Upper lobe of left lung (tissue), 6 donors: ENCODE results near the gene ARSD. TPM values are rescaled to one million over a fixed set of nuclear protein-coding genes. Genes with fewer than 3 reads are reported as not detected.

Source experiments
- ATAC-seq, 2 donors: fragments of 200-7000 bp; cut with Tn5 transposase; one replicate each; pipeline ENCODE4 v1.9.1; 2022; ENCODE audit warnings: mild to moderate bottlenecking in 2 of 2, moderate library complexity in 2 of 2; ENCODE audit not compliant: low FRiP score in 2 of 2
- DNase-seq, 2 donors: peaks; one replicate each; pipeline ENCODE4 v3.0.0-alpha.2; 2019 to 2020
- H3K27ac ChIP-seq, 4 donors: fragments of 200-600 bp; sonication (generic); one replicate each; pipeline ENCODE4 v1.5.1; 2016 to 2019
- H3K27me3 ChIP-seq, 4 donors: fragments of 200-600 bp; sonication (generic); one replicate each; pipeline ENCODE4 v1.5.1; 2017 to 2019
- H3K36me3 ChIP-seq, 4 donors: fragments of 200-600 bp; sonication (generic); one replicate each; pipeline ENCODE4 v1.5.1; 2016 to 2019
- H3K4me1 ChIP-seq, 4 donors: fragments of 200-600 bp; sonication (generic); one replicate each; pipeline ENCODE4 v1.5.1; 2018 to 2019
- H3K4me3 ChIP-seq, 4 donors: fragments of 200-600 bp; sonication (generic); one replicate each; pipeline ENCODE4 v1.5.1; 2017 to 2019; ENCODE audit warnings: mild to moderate bottlenecking in 2 of 4, moderate library complexity in 1 of 4
- H3K9me3 ChIP-seq, 4 donors: fragments of 200-600 bp; sonication (generic); one replicate each; pipeline ENCODE4 v1.5.1; 2018 to 2019
- CTCF ChIP-seq, 6 experiments: fragments of 450-650 bp in 4 of 6; fragments of 200-600 bp in 2 of 6; sonication (generic) in 2 of 6; IDR thresholded peaks; one replicate each; pipeline ENCODE4 v1.5.1; 2016 to 2019; ENCODE audit warnings: antibody characterized with exemption in 6 of 6
- EP300 ChIP-seq, 4 donors: sonication (generic); formaldehyde crosslinking; IDR thresholded peaks; one replicate each; pipeline ENCODE4 v1.5.1; 2017; ENCODE audit warnings: antibody characterized with exemption in 4 of 4, control low read depth in 2 of 4
- POLR2A ChIP-seq, 4 donors: fragments of 450-650 bp; IDR thresholded peaks; one replicate each; pipeline ENCODE4 v1.5.1; 2016 to 2017; ENCODE audit warnings: antibody characterized with exemption in 4 of 4, mild to moderate bottlenecking in 2 of 4
- POLR2AphosphoS5 ChIP-seq, 2 donors: sonication (generic); formaldehyde crosslinking; IDR thresholded peaks; one replicate each; pipeline ENCODE4 v1.5.1; 2017; ENCODE audit warnings: antibody characterized with exemption in 2 of 2
- WGBS, 2 donors: methylation state at CpG; one replicate each; pipeline ENCODE4 v1.1.5; 2017 to 2018; 5-methylcytosine and 5-hydroxymethylcytosine counted together
- total RNA-seq, 6 donors: library from RNA; depleted of rRNA in 4 of 6; stranded (reverse); fragments of >200 nt in 4 of 6; gene quantifications; one replicate each; pipeline versions ENCODE4 v1.1.0 to v1.2.1, GENCODE V29; 2016 to 2021
- donor health status: DM: no; HTN: no; CAD: no; lungs with moderate emphysema.
- donor health status: DM: no; HTN: yes; CAD: no; lungs with severe emphysema.

The ARSD gene
- total RNA-seq, 6 donors from 2014 or later, result 27.1 to 67.7 (median 32.3) TPM

DNA sequence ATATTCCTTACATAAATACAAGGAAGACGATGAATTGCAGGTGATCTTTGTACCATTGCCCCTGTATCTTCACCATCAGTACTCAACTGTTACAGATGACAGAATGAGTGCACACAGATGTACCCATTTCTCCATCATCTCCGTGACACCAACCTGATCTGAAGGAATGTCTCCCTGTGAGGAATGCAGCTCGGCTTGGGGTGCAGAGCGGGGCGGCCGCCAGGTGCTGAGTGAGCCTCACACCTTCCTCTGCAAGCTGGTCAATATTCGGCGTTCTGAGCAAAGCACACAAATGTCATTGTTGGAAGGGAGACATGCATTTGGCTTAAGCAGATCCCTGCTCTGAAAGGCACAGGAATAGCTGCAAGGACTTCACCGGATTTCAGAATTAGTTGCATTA, 7.4 kb downstream of the ARSD start:
- DNase-seq, result peak in 1 of 2 donors; percentile 45
- no peak for ATAC-seq
- no peaks in the 10 kb centered on the region for H3K4me1 ChIP-seq
- no peaks in the 10 kb centered on the region for H3K9me3 ChIP-seq
- H3K27me3 ChIP-seq, result no peaks in the 10 kb centered on the region
- peaks cover 0 to 59% (median 21%) of the 10 kb centered on the region in 4 donors for H3K36me3 ChIP-seq
- 93 to 99% methylated on average over 9 of the region's 9 CpGs for WGBS, 2 donors
- no peak overlapping the region for H3K27ac ChIP-seq
- no peak overlapping the region for H3K4me3 ChIP-seq
- TF ChIP-seq POLR2A (IDR thresholded peaks at IDR 0.05) (no peak), EP300 (IDR thresholded peaks at IDR 0.05) (no peak), CTCF (IDR thresholded peaks at IDR 0.05) (no peak), POLR2AphosphoS5 (IDR thresholded peaks at IDR 0.05) (no peak)

GRCh38 chrX:2921193-2921592, 7.9 kb downstream of the ARSD start:
- no peak for ATAC-seq
- peaks cover 0 to 62% (median 21%) of the 10 kb centered on the region in 4 donors for H3K36me3 ChIP-seq
- TF ChIP-seq POLR2AphosphoS5 (IDR thresholded peaks at IDR 0.05) (no peak), EP300 (IDR thresholded peaks at IDR 0.05) (no peak), POLR2A (IDR thresholded peaks at IDR 0.05) (no peak), CTCF (IDR thresholded peaks at IDR 0.05) (no peak)
- H3K4me3 ChIP-seq, result no peak overlapping the region
- no peak for DNase-seq
- no peaks in the 10 kb centered on the region for H3K27me3 ChIP-seq
- no peak overlapping the region for H3K27ac ChIP-seq
- H3K4me1 ChIP-seq, result no peaks in the 10 kb centered on the region
- 86 to 95% methylated on average over 1 of the region's 1 CpG for WGBS, 2 donors
- H3K9me3 ChIP-seq, result no peaks in the 10 kb centered on the region

DNA sequence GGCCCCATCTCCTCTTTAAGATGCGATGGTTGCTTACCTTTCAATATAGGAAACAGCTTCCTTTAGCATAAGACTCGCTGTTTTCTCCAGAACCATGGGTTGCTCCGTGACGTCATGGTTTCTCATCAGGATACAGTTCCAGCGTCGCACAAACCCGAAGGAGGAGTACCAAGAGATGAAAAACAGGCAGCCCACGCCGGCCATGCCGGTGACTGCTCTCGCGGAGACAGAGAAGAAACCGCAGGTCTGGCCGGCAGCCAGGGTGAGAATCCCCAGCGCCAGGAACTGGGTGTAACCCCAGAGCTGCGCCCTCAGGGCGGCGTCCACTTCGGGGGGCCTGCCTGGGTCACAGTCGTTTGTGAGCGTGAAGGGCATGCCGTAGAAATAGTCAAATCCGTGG, 11.4 kb downstream of the ARSD start:
- TF ChIP-seq POLR2AphosphoS5 (IDR thresholded peaks at IDR 0.05), result no peak
- TF ChIP-seq POLR2A (IDR thresholded peaks at IDR 0.05), result no peak
- no peak for TF ChIP-seq CTCF (IDR thresholded peaks at IDR 0.05)
- no peak for TF ChIP-seq EP300 (IDR thresholded peaks at IDR 0.05)
- DNase-seq (peak in 1 of 2 donors; percentile 47), ATAC-seq (no peak)
- 92 to 96% methylated on average over 16 to 23 of the region's 23 CpGs for WGBS, 2 donors
- Histone ChIP-seq H3K9me3 (no peaks in the 10 kb centered on the region), H3K4me1 (no peaks in the 10 kb centered on the region), H3K4me3 (no peak overlapping the region), H3K27ac (no peak overlapping the region), H3K27me3 (no peaks in the 10 kb centered on the region), H3K36me3 (peaks cover 0 to 65% (median 27%) of the 10 kb centered on the region in 4 donors)

- Histone ChIP-seq H3K27me3 (no peaks in the 10 kb centered on the region), H3K9me3 (no peaks in the 10 kb centered on the region), H3K4me3 (no peak overlapping the region), H3K27ac (no peak overlapping the region), H3K36me3 (peaks cover 0 to 42% (median 16%) of the 10 kb centered on the region in 4 donors), H3K4me1 (no peaks in the 10 kb centered on the region)
- WGBS, 2 donors, result 64 to 78% methylated on average over 3 of the region's 3 CpGs
- ATAC-seq (no peak), DNase-seq (no peak)
- TF ChIP-seq POLR2AphosphoS5 (IDR thresholded peaks at IDR 0.05), result no peak
- no peak for TF ChIP-seq CTCF (IDR thresholded peaks at IDR 0.05)
- no peak for TF ChIP-seq EP300 (IDR thresholded peaks at IDR 0.05)
- TF ChIP-seq POLR2A (IDR thresholded peaks at IDR 0.05), result no peak
Measured at GRCh38 chrX:2913118-2913517, 16.0 kb downstream of the ARSD start.

- peaks cover 0 to 27% (median 13%) of the 10 kb centered on the region in 4 donors for H3K36me3 ChIP-seq
- TF ChIP-seq POLR2AphosphoS5 (IDR thresholded peaks at IDR 0.05), result no peak
- TF ChIP-seq CTCF (IDR thresholded peaks at IDR 0.05), result no peak
- TF ChIP-seq POLR2A (IDR thresholded peaks at IDR 0.05), result no peak
- no peak for TF ChIP-seq EP300 (IDR thresholded peaks at IDR 0.05)
- no peak overlapping the region for H3K4me3 ChIP-seq
- no peaks in the 10 kb centered on the region for H3K4me1 ChIP-seq
- no peaks in the 10 kb centered on the region for H3K27me3 ChIP-seq
- DNase-seq (no peak), ATAC-seq (no peak)
- 95 to 96% methylated on average over 3 of the region's 3 CpGs for WGBS, 2 donors
- H3K9me3 ChIP-seq, result no peaks in the 10 kb centered on the region
- H3K27ac ChIP-seq, result no peak overlapping the region
Measured at GRCh38 chrX:2910109-2910508, 19.0 kb downstream of the ARSD start.
